GM18873 (cell line): Measurements from ENCODE around the gene ABCA1.
"Not testable (repeated sequence)": the region's sequence is repeated elsewhere in the genome, so short reads cannot be mapped to it uniquely, and the experiment has no call there.

Source experiments
- ATAC-seq: cut with Tn5 transposase; IDR thresholded peaks from one replicate; pipeline ENCODE4 v1.9.1; 2021; ENCODE audit warnings: mild to moderate bottlenecking, moderate library complexity, moderate number of reproducible peaks; ENCODE audit not compliant: unreplicated experiment, low FRiP score

ABCA1 gene

GRCh38 chr9:104948277-104948676 is 20.3 kb upstream of the ABCA1 start:
- no peak for ATAC-seq

GRCh38 chr9:104944871-104945270 is 16.9 kb upstream of the ABCA1 start:
- no peak for ATAC-seq

- ATAC-seq = no peak
Observed at GRCh38 chr9:104944356-104944755, 16.4 kb upstream of the ABCA1 start.

GRCh38 chr9:104941597-104941996 is 13.6 kb upstream of the ABCA1 start:
- no peak for ATAC-seq

- no peak for ATAC-seq
Observed at GRCh38 chr9:104936291-104936690, 8.3 kb upstream of the ABCA1 start.

- not testable (repeated sequence) for ATAC-seq
Observed at GRCh38 chr9:104935501-104935810, 7.5 kb upstream of the ABCA1 start.

- ATAC-seq = no peak
Observed at GRCh38 chr9:104934691-104935500, 6.9 kb upstream of the ABCA1 start.

- ATAC-seq = not testable (repeated sequence)
Observed at GRCh38 chr9:104933091-104933490, 5.1 kb upstream of the ABCA1 start.

GRCh38 chr9:104931256-104931655 is 3.3 kb upstream of the ABCA1 start:
- no peak for ATAC-seq

GRCh38 chr9:104927216-104927911 is 591 bp downstream of the ABCA1 start:
- ATAC-seq = no peak

GRCh38 chr9:104923740-104924139 is 4.2 kb downstream of the ABCA1 start:
- no peak for ATAC-seq

- no peak for ATAC-seq
Observed at GRCh38 chr9:104923289-104923688, 4.7 kb downstream of the ABCA1 start.

GRCh38 chr9:104922748-104923147 is 5.2 kb downstream of the ABCA1 start:
- not testable (repeated sequence) for ATAC-seq

- peak; percentile 49 for ATAC-seq
Observed at GRCh38 chr9:104921067-104921741, 6.8 kb downstream of the ABCA1 start.

- no peak for ATAC-seq
Observed at GRCh38 chr9:104915753-104916152, 12.2 kb downstream of the ABCA1 start.

GRCh38 chr9:104915049-104915448 is 12.9 kb downstream of the ABCA1 start:
- ATAC-seq = no peak

GRCh38 chr9:104914466-104914865 is 13.5 kb downstream of the ABCA1 start:
- no peak for ATAC-seq

GRCh38 chr9:104912606-104913005 is 15.3 kb downstream of the ABCA1 start:
- ATAC-seq = no peak

GRCh38 chr9:104911032-104911607 is 16.8 kb downstream of the ABCA1 start:
- ATAC-seq = no peak

- ATAC-seq = no peak
Observed at GRCh38 chr9:104907278-104907951, 20.5 kb downstream of the ABCA1 start.
